HepG2 (cell line): ENCODE data around the gene CCDC122. TPM values are rescaled to one million over a fixed set of nuclear protein-coding genes. Genes with fewer than 3 reads are reported as not detected.

Experiments
- CCAR2 ChIP-seq: fragments of 200-400 bp; formaldehyde crosslinking; optimal IDR thresholded peaks from 2 replicates; pipeline ENCODE3; 2018; ENCODE audit warnings: low read depth, mild to moderate bottlenecking, low read length, moderate library complexity
- EHMT2 ChIP-seq: fragments of 200-600 bp; sonication (generic); IDR thresholded peaks from 2 replicates; pipeline ENCODE4 v1.7.0; 2017; ENCODE audit warnings: antibody characterized with exemption, low read depth, low read length, borderline replicate concordance
- EZH2 ChIP-seq: conservative IDR thresholded peaks from 2 replicates; pipeline ENCODE4 v1.6.1; 2012; ENCODE audit warnings: mild to moderate bottlenecking, low read depth, low read length, moderate library complexity
- GFI1 ChIP-seq: sonication (generic); formaldehyde crosslinking; IDR thresholded peaks from 2 replicates; pipeline ENCODE4 v1.5.0; 2020; ENCODE audit warnings: missing genetic modification reagents, mild to moderate bottlenecking, borderline replicate concordance
- KLF6 ChIP-seq: IDR thresholded peaks from 2 replicates; pipeline ENCODE4 v1.8.0; 2016; ENCODE audit warnings: missing biosample characterization, missing genetic modification reagents
- KMT2B ChIP-seq: IDR thresholded peaks from 2 replicates; pipeline ENCODE4 v1.6.1; 2016; ENCODE audit warnings: missing genetic modification reagents, missing compliant biosample characterization
- MEIS2 ChIP-seq: sonication (generic); formaldehyde crosslinking; IDR thresholded peaks from 2 replicates; pipeline ENCODE4 v1.9.0; 2021; ENCODE audit warnings: mild to moderate bottlenecking, missing genetic modification reagents
- NBN ChIP-seq: fragments of 450-650 bp; conservative IDR thresholded peaks from 2 replicates; pipeline ENCODE4 v1.6.1; 2017
- NCOR1 ChIP-seq: fragments of 200-600 bp; sonication (generic); IDR thresholded peaks from 2 replicates; pipeline ENCODE4 v1.7.0; 2017; ENCODE audit warnings: antibody characterized with exemption, low read length, borderline replicate concordance
- REXO4 ChIP-seq: sonication (generic); formaldehyde crosslinking; IDR thresholded peaks from 2 replicates; pipeline ENCODE4 v1.8.0; 2022; ENCODE audit warnings: missing genetic modification reagents, mild to moderate bottlenecking, borderline replicate concordance
- SAP130 ChIP-seq: IDR thresholded peaks from 2 replicates; pipeline ENCODE4 v1.6.1; 2016; ENCODE audit warnings: low read depth
- SATB2 ChIP-seq: sonication (generic); formaldehyde crosslinking; IDR thresholded peaks from 2 replicates; pipeline ENCODE4 v1.5.0; 2020; ENCODE audit warnings: missing genetic modification reagents
- SMAD3 ChIP-seq: sonication (generic); formaldehyde crosslinking; IDR thresholded peaks from 2 replicates; pipeline ENCODE4 v1.4.0; 2020; ENCODE audit warnings: missing genetic modification reagents
- SMARCC2 ChIP-seq: fragments of 450-650 bp; IDR thresholded peaks from 2 replicates; pipeline ENCODE4 v1.6.1; 2017; ENCODE audit warnings: antibody characterized with exemption, mild to moderate bottlenecking
- WIZ ChIP-seq: sonication (generic); formaldehyde crosslinking; IDR thresholded peaks from 2 replicates; pipeline ENCODE4 v1.5.1; 2020; ENCODE audit warnings: mild to moderate bottlenecking, missing genetic modification reagents
- ZBTB34 ChIP-seq: sonication (generic); formaldehyde crosslinking; IDR thresholded peaks from 2 replicates; pipeline ENCODE4 v1.8.0; 2022; ENCODE audit warnings: mild to moderate bottlenecking, missing genetic modification reagents
- ZBTB38 ChIP-seq: sonication (generic); formaldehyde crosslinking; IDR thresholded peaks from 2 replicates; pipeline ENCODE4 v1.5.1; 2020; ENCODE audit warnings: mild to moderate bottlenecking, missing genetic modification reagents
- ZNF10 ChIP-seq: sonication (generic); formaldehyde crosslinking; IDR thresholded peaks from 2 replicates; pipeline ENCODE4 v1.4.0; 2020; ENCODE audit warnings: mild to moderate bottlenecking, low read depth, missing genetic modification reagents, borderline replicate concordance
- ZNF124 ChIP-seq: sonication (generic); formaldehyde crosslinking; IDR thresholded peaks from 2 replicates; pipeline ENCODE4 v1.4.0; 2020; ENCODE audit warnings: missing genetic modification reagents
- ZNF280D ChIP-seq: sonication (generic); formaldehyde crosslinking; IDR thresholded peaks from 2 replicates; pipeline ENCODE4 v1.5.1; 2020; ENCODE audit warnings: mild to moderate bottlenecking, missing genetic modification reagents
- ZNF747 ChIP-seq: sonication (generic); formaldehyde crosslinking; IDR thresholded peaks from 2 replicates; pipeline ENCODE4 v1.8.1; 2023; ENCODE audit warnings: missing genetic modification reagents, mild to moderate bottlenecking, borderline replicate concordance
- polyA plus RNA-seq, 8 experiments: library from polyadenylated mRNA; depleted of rRNA in 3 of 8; stranded (reverse) in 7 of 8; unstranded in 1 of 8; fragments of >200 nt; fragmentation: Illumina TruSeq in 4 of 8; extraction: Trizol in 4 of 8; gene quantifications; 2 replicates each; pipeline versions ENCODE4 v1.2.1 to v1.2.3, GENCODE V29; 2011 to 2016; ENCODE audit warnings: low read depth in 4 of 8, missing spikeins in 1 of 8, mixed read lengths in 1 of 8; ENCODE audit not compliant: insufficient read depth in 1 of 8
- total RNA-seq, 5 experiments: library from RNA; depleted of rRNA; stranded (reverse); fragments of >200 nt; fragmentation: Illumina TruSeq; extraction: Trizol; gene quantifications; 2 replicates each; pipeline ENCODE4 v1.2.3, GENCODE V29; 2016; ENCODE audit warnings: low read depth in 1 of 5
- TF ChIP-seq, protein P1 (sequence below): sonication (generic); formaldehyde crosslinking; IDR thresholded peaks from 2 replicates; pipeline ENCODE4 v1.4.0; 2020; ENCODE audit warnings: mild to moderate bottlenecking, missing genetic modification reagents
- TF ChIP-seq, protein P2 (sequence below): sonication (generic); formaldehyde crosslinking; IDR thresholded peaks from 2 replicates; pipeline ENCODE4 v1.9.0; 2021; ENCODE audit warnings: missing genetic modification reagents, borderline replicate concordance

Gene CCDC122
- total and polyA plus RNA-seq, 2 of the 13 experiments (the other 11 are each of a cell fraction or from before 2014, with no cell fraction given), result 0.32 to 3.5 TPM

- TF ChIP-seq ZNF280D, result no peak; the same call in 1 of the 2 replicates
- TF ChIP-seq KLF6 (CRISPR knock-in tag), result peak; percentile 73; the same call in 1 of the 2 replicates
- no peak for TF ChIP-seq ZNF10
- TF ChIP-seq SATB2 (CRISPR knock-in tag), result 0 out of 2 replicates have a peak, but pooled peaks have one; percentile 65
- TF ChIP-seq NCOR1, result no peak
- TF ChIP-seq EHMT2, result no peak
- peak; percentile 64; the same call in 1 of the 2 replicates for TF ChIP-seq KMT2B
- TF ChIP-seq ZNF747 (CRISPR knock-in tag), result 0 out of 2 replicates have a peak, but pooled peaks have one; percentile 56
- TF ChIP-seq ZBTB34 (CRISPR knock-in tag), result 0 out of 2 replicates have a peak, but pooled peaks have one; percentile 61
- TF ChIP-seq MEIS2, result peak; percentile 31
- TF ChIP-seq NBN, result no peak
- TF ChIP-seq SMAD3 (CRISPR knock-in tag), result 0 out of 2 replicates have a peak, but pooled peaks have one; percentile 14
- TF ChIP-seq REXO4 (CRISPR knock-in tag), result peak; percentile 85; the same call in 1 of the 2 replicates
- no peak for TF ChIP-seq WIZ (CRISPR knock-in tag)
- TF ChIP-seq ZBTB38 (CRISPR knock-in tag), result no peak
- TF ChIP-seq, protein P1, sequence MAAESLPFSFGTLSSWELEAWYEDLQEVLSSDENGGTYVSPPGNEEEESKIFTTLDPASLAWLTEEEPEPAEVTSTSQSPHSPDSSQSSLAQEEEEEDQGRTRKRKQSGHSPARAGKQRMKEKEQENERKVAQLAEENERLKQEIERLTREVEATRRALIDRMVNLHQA (CRISPR knock-in tag), result no peak
- no peak for TF ChIP-seq CCAR2
- TF ChIP-seq EZH2, result no peak
- no peak; the same call in 1 of the 2 replicates for TF ChIP-seq SAP130 (CRISPR knock-in tag)
- TF ChIP-seq GFI1 (CRISPR knock-in tag), result no peak
- no peak for TF ChIP-seq ZNF124 (CRISPR knock-in tag)
- TF ChIP-seq, protein P2, sequence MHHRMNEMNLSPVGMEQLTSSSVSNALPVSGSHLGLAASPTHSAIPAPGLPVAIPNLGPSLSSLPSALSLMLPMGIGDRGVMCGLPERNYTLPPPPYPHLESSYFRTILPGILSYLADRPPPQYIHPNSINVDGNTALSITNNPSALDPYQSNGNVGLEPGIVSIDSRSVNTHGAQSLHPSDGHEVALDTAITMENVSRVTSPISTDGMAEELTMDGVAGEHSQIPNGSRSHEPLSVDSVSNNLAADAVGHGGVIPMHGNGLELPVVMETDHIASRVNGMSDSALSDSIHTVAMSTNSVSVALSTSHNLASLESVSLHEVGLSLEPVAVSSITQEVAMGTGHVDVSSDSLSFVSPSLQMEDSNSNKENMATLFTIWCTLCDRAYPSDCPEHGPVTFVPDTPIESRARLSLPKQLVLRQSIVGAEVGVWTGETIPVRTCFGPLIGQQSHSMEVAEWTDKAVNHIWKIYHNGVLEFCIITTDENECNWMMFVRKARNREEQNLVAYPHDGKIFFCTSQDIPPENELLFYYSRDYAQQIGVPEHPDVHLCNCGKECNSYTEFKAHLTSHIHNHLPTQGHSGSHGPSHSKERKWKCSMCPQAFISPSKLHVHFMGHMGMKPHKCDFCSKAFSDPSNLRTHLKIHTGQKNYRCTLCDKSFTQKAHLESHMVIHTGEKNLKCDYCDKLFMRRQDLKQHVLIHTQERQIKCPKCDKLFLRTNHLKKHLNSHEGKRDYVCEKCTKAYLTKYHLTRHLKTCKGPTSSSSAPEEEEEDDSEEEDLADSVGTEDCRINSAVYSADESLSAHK (CRISPR knock-in tag), result no peak
- no peak for TF ChIP-seq SMARCC2
Observed at GRCh38 chr13:43878892-43879754, at the start of gene CCDC122 (continued).
